Subcutaneous adipose tissue (tissue), 4 donors: ENCODE results near the gene UBE4B. TPM values are rescaled to one million over a fixed set of nuclear protein-coding genes. Genes with fewer than 3 reads are reported as not detected.

Source experiments
- total RNA-seq, 4 donors: library from RNA; depleted of rRNA; stranded (reverse); fragments of >200 nt; gene quantifications; one replicate each; pipeline ENCODE4 v1.1.0, GENCODE V29; 2016
- TF ChIP-seq, protein P1 (sequence below): fragments of 450-650 bp; IDR thresholded peaks from one replicate; pipeline ENCODE4 v1.5.1; 2016; ENCODE audit warnings: low read depth, mild to moderate bottlenecking, control low read depth, antibody characterized with exemption, moderate library complexity

The UBE4B gene
- total RNA-seq, 4 donors from 2014 or later, result 38.2 to 57.8 (median 50.0) TPM

DNA sequence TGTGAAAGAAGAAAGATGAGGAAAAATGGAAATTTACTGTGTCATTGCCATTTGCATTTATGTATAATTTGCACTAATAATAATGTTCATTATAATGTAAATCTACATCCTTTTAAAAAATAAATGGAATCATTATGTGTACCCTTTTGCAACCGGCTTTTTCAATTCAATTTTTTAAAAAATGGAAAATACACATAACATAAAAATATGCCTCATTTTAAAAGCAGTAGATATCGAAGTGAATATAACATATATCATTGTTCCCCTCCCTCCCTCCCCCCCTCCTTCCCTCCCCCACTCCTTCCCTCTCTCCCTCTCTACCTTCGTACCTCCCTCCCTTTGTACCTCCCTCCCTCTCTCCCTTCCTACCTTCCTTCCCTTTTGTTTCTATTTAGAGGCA, 33.0 kb downstream of the UBE4B start:
- TF ChIP-seq, protein P1, sequence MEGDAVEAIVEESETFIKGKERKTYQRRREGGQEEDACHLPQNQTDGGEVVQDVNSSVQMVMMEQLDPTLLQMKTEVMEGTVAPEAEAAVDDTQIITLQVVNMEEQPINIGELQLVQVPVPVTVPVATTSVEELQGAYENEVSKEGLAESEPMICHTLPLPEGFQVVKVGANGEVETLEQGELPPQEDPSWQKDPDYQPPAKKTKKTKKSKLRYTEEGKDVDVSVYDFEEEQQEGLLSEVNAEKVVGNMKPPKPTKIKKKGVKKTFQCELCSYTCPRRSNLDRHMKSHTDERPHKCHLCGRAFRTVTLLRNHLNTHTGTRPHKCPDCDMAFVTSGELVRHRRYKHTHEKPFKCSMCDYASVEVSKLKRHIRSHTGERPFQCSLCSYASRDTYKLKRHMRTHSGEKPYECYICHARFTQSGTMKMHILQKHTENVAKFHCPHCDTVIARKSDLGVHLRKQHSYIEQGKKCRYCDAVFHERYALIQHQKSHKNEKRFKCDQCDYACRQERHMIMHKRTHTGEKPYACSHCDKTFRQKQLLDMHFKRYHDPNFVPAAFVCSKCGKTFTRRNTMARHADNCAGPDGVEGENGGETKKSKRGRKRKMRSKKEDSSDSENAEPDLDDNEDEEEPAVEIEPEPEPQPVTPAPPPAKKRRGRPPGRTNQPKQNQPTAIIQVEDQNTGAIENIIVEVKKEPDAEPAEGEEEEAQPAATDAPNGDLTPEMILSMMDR, result no peak

DNA sequence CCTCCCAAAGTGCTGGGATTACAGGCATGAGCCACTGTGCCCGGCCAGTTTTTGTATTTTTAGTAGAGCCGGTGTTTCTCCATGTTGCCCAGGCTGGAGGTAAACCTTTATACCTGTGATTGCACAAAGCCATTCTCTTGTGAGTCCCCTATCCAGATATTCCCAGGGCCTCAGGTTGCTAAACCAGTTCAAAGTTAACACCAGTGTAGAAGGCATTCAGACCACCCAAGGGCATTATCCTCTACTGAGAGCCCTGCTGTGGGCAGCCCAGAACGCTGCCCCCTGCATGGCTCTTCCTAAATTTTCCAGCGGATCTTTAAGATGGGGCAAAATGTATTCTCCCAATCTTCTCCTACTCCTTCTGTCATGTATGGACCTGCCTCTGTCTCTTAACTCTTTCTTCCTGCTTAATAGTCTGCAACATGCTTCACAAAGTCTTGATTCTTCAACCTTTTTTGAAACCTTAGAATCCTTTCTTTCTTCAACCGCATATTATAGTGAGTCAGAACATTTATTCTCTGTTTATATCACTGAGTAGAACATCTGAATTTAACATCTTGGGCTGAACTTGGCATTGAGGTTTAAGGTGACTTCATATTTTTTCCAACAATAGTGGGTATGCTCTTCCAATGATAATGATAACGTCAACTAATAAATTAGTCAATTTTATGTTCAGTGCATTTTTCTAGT, 36.0 kb downstream of the UBE4B start:
- TF ChIP-seq, protein P1, result no peak

DNA sequence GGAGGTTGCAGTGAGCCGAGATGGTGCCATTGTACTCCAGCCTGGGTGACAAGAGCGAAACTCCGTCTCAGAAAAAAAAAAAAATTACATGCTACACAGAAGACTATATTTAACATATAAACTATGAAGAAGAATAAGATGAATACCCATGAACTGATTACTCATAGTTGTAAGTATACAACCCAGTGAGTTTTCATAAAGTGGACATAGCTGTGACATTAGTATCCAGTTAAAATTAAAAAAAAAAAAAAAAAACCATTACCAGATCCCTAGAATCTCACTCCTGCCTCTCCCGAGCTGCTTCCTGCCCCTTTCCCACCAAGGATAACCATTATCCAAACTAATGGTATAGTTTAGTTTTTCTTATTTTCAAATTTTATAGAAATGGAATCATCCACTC, 37.4 kb downstream of the UBE4B start:
- TF ChIP-seq, protein P1, result no peak

DNA sequence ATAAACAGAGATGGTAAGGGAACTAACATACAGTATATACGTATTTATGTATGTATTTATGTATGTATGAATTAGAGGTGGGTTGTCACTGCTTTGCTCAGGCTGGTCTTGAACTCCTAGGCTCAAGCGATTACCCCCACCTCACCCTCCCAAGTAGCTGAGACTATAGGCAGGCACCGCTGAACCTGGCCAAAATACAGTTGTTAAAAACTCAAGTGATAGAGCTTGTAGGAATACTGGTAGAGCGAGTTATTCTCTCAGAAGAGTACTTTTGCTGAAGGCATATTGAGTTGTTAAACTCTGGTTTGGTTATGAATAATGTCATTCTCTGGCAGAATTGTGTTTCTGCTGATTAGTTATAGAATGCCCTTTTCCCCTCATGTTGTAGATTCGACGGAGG, 38.9 kb downstream of the UBE4B start:
- TF ChIP-seq, protein P1, result no peak

DNA sequence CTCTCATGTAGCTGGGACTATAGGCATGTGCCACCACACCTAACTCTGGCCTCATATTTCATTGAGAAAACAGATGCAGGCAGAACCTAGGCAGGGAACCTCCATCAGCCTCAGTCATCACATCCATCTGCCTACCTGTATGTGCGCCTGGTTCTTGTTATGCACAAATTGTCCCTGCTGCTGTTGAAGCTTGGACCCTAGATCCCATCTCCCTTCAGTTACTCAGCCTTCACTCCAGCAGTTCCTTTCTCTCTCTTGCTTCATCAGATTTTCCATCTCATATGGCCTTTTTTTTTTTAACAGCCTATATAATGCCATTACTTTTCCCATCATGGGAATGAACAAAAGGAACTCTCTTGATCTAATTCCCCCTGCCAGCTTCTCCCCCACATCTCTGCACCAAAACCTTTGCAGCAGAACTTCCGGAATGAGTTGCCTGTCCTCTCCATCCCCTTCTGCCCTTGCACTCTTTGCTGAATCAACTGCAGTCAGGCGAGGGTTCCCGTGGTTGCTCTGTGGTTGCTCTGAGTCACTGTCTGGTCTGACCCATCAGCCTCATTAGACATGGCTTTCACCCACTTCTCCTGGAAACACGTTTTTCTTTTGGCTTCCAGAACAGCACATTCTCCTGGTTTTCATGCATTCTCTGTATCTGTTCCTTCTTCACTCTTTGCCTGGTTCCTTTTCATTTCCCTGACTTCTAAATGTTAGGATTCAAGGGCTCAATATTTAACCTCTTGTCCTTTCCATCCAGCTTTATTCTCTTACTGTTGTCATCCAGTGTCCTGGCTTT, 41.5 kb downstream of the UBE4B start:
- TF ChIP-seq, protein P1, result no peak

DNA sequence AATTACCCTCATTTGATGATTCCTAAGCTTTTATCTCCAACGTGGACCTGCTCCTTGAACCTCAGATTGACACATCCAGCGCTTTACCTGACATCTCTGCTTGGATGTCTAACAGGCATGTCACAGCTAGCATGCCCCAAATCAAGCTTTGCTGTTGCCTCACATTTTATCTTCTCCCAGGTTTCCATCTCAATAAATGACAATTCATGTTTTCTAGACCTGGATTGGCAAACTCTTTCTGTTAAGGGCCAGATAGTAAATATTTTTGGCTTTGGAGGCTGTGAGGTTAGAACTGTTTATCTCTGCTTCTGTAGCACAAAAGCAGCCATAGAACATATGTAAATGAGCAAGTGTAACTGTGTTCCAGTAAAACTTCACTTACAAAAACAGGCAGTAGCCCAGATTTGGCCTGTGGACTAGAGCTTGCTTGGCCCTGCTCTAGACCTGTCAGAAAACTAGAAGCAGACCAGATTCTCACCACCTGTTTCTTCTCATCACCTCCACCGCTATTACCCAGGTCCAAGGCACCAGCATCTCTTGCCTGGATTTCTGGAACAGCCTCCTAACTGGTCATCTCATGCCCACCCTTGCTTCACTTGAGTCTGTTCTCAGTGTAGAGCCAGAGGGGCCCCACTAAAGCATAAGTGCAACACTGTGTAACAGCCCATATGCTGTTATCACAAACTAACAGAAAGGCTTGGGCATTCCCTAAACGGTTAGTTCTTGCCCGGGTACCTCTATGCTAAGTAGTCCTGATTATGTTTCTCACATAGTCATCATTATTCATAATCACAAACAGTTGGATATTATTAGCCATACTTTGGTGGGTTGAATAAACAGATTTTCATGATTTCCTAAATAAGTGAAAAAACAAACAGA, 42.3 kb downstream of the UBE4B start:
- TF ChIP-seq, protein P1, result no peak

DNA sequence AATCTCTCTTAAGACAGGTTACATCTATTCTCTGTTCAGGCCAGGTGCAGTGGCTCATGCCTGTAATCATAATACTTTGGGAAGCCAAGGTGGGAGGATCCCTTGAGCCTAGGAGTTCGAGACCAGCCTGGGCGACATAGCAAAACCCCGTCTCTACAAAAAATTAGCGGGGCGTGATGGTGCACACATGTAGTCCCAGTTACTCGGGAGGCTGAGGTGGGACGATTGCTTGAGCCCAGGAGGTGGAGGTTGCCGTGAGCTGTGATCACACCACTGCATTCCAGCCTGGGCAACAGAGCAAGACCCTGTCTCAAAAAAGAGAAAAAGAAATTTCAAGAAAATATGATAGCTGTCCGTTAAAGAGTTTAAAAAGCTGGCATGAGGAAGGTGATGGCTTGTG, 43.0 kb downstream of the UBE4B start:
- TF ChIP-seq, protein P1, result no peak
